Measurements from ENCODE around the gene DRG1.

GRCh38 chr22:31475800-31476199, 76.4 kb downstream of the DRG1 start:
- TF ChIP-seq ESRRA (CRISPR knock-in tag; IDR thresholded peaks at IDR 0.05; ENCODE audit: borderline replicate concordance), result no peak
- TF ChIP-seq, protein P1, sequence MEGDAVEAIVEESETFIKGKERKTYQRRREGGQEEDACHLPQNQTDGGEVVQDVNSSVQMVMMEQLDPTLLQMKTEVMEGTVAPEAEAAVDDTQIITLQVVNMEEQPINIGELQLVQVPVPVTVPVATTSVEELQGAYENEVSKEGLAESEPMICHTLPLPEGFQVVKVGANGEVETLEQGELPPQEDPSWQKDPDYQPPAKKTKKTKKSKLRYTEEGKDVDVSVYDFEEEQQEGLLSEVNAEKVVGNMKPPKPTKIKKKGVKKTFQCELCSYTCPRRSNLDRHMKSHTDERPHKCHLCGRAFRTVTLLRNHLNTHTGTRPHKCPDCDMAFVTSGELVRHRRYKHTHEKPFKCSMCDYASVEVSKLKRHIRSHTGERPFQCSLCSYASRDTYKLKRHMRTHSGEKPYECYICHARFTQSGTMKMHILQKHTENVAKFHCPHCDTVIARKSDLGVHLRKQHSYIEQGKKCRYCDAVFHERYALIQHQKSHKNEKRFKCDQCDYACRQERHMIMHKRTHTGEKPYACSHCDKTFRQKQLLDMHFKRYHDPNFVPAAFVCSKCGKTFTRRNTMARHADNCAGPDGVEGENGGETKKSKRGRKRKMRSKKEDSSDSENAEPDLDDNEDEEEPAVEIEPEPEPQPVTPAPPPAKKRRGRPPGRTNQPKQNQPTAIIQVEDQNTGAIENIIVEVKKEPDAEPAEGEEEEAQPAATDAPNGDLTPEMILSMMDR (IDR thresholded peaks at IDR 0.05), result no peak
- TF ChIP-seq NFATC4 (CRISPR knock-in tag; IDR thresholded peaks at IDR 0.05), result no peak
- TF ChIP-seq TEAD1 (CRISPR knock-in tag; IDR thresholded peaks at IDR 0.05), result no peak
- TF ChIP-seq USF2 (CRISPR knock-in tag; IDR thresholded peaks at IDR 0.05), result no peak
- TF ChIP-seq ELF4 (CRISPR knock-in tag; IDR thresholded peaks at IDR 0.05; ENCODE audit: low read depth), result no peak
- TF ChIP-seq ETV6 (CRISPR knock-in tag; IDR thresholded peaks at IDR 0.05), result no peak
- TF ChIP-seq CREM (CRISPR knock-in tag; IDR thresholded peaks at IDR 0.05), result no peak
- no peak for TF ChIP-seq PRRX2 (CRISPR knock-in tag; IDR thresholded peaks at IDR 0.05)
